AG09319 (cell line): ENCODE results near the gene USH1C.

Experiments
- DNase-seq: peaks from one replicate; pipeline ENCODE4 v3.0.0-alpha.2; 2010; ENCODE audit warnings: low read depth; ENCODE audit errors: extremely low read depth
- TF ChIP-seq, protein P1 (sequence below): IDR thresholded peaks from 2 replicates; pipeline ENCODE4 v1.5.1; 2011; ENCODE audit warnings: low read depth, mild to moderate bottlenecking, inconsistent platforms, low read length, moderate library complexity

USH1C gene

DNA sequence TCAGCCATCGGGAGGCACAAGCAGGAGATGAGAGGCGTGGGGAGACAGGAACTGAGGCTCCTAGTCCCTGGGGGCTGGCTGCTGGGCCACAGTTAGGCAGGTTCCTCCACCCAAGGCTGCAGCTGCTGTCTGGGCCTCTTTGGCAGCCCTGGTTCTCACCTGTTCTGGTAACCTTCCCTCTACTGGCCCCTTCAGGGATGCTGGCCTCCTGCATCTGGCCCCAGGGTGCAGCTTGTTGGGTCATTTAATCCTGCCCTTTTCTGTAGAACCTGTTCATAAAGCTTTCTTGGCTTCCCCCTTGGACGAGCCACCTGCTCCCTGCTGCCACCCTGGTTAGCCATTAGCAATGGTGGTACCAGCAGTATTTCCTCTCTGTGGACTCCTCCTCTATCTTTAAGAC is 5.5 kb downstream of the USH1C start:
- DNase-seq, result no peak
- TF ChIP-seq, protein P1, sequence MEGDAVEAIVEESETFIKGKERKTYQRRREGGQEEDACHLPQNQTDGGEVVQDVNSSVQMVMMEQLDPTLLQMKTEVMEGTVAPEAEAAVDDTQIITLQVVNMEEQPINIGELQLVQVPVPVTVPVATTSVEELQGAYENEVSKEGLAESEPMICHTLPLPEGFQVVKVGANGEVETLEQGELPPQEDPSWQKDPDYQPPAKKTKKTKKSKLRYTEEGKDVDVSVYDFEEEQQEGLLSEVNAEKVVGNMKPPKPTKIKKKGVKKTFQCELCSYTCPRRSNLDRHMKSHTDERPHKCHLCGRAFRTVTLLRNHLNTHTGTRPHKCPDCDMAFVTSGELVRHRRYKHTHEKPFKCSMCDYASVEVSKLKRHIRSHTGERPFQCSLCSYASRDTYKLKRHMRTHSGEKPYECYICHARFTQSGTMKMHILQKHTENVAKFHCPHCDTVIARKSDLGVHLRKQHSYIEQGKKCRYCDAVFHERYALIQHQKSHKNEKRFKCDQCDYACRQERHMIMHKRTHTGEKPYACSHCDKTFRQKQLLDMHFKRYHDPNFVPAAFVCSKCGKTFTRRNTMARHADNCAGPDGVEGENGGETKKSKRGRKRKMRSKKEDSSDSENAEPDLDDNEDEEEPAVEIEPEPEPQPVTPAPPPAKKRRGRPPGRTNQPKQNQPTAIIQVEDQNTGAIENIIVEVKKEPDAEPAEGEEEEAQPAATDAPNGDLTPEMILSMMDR, result no peak

DNA sequence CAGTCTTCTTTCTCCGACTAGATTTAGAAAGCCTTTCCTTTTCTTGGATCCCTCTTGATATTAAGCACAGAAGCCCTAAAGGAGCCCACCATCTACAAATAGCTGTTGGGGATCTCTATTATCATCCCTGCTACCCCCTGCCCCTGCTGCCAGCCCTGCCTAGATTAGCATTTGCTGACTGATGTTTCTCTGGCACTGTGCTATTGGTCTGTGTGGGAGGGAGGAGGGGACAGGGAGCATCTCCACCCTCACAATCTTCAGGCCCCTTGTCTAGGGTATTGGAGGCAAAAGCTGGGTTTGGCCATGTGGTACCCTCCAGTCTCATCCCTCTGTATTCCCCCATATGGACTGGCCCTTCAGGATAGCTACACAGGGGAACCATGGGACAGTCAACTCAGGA is 6.2 kb downstream of the USH1C start:
- DNase-seq, result no peak
- TF ChIP-seq, protein P1, result no peak

DNA sequence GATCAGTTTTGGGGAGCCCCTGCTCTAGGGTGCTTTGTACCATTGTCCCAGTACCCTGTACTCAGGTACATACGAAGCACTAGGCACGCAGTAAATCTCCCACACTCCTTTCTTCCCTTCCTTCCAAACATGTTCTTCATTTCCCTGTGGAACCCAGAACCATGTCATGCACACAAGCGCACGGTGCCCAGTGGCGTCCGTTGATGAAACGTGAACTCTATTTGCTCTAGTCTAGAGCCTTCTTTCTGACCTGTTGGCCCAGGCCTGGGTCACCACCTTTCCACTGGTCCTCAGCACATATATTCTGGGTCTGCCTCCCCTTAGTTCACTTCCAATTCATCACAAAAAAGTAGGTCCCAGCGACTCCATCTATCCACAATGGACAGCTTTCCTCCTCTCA is 7.0 kb downstream of the USH1C start:
- no peak for DNase-seq
- TF ChIP-seq, protein P1, result no peak

DNA sequence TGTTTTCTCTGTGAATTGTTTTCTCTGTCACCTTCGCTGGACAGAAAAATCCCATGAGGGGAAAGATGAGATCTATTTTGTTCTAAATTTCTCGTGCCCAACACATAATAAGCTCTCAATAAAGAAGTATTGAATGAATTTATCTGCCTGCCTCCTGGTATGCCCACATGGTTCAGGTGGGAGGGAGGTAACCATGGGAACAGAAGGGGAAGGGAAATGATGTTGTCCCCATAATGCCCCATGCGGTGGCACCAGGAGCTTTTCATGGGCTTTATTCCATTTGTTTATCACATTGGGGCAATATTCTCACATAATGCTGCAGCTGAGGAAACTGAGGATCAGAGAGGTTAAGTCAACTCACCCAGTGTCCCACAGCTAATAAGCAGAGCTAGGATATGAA is 8.7 kb downstream of the USH1C start:
- TF ChIP-seq, protein P1, result no peak
- DNase-seq, result no peak

DNA sequence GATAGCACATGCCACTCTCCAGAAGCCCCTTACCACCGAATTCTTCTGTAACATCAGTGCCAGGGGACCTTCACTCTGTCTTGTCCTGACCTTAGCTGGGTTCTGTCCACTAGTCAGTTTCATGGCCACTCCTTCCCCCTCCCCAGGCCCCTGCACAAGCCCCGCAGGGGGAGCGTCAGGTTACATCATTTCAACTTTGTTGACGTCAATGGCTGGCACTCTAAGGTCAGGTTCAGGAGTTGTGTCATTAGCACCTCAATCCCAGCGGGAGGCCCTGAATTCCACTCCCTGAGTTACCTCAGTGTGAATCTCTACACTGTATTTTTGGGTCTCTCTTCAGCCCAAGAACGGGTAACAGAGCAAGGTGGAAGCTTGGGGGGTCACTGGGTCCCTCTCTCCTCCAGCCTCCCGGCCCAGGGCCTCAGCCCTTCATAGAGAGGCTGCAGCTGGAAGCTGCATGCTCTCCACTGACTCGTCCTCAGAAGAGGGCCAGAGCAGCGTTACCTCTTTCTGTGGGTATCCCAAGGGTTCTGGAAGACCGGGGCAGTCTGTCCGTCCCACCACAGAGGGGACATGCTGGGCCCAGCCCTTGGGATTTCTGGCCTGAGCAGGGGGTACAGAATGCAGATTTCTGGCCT is 10.3 kb downstream of the USH1C start:
- TF ChIP-seq, protein P1, result no peak
- DNase-seq, result no peak

DNA sequence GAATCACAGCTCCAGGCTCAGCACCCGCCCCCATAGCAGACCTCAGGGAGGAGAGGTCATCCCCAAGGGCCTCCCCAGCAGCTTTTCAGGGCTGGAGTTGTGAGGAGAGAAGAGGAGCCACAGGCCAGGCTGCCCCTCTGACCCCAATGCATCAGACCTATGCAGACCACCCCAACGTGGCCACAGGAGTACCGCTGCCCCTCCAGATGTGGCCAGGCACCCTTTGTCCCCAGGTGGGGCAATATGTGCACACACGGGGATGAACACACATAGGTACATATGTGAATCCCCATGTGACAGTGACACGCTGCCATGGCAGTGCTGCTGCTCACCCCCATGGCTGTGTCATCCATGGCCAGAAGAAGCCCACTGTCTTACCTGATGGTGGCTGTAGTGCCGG is 10.9 kb downstream of the USH1C start:
- DNase-seq, result no peak
- TF ChIP-seq, protein P1, result no peak

DNA sequence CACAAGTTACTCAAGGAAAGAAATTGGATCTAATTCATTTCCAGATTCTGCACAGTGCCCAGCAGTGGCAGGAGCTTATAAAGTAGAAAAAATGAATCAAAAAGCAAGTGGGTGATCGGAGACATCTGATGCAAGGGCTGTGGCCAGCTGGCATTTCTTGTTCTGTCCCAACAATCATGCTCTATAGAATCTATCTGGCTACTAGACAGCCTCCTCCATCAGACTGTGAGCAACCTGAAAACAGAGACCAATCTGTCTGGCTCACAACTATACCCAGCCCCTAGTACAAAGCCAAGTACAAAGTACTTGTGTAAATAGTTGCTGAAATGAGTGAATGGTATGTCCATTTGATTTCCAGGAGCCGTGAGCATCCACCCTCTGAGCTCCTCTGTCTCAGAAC is 11.4 kb downstream of the USH1C start:
- no peak for DNase-seq
- TF ChIP-seq, protein P1, result no peak
